GM12878 (cell line): ENCODE measurements around the gene SMIM38.
A peak's percentile ranks its signal among the peaks of the same experiment; 100 is the strongest.
"Not testable (repeated sequence)": the region's sequence is repeated elsewhere in the genome, so short reads cannot be mapped to it uniquely, and the experiment has no call there.

Experiments
- CTCF ChIP-seq, 3 experiments: IDR thresholded peaks in 2 of 3; conservative IDR thresholded peaks in 1 of 3; 2 replicates each; pipeline ENCODE4 v1.5.1; 2011; ENCODE audit warnings: low read depth in 3 of 3, low read length in 3 of 3, mild to moderate bottlenecking in 3 of 3, control low read depth in 2 of 3, moderate library complexity in 2 of 3, inconsistent platforms in 1 of 3, mixed read lengths in 1 of 3; ENCODE audit not compliant: control insufficient read depth in 2 of 3, insufficient read depth in 1 of 3; ENCODE audit errors: extremely low read depth in 1 of 3
- EED ChIP-seq: sonication (generic); IDR thresholded peaks from 2 replicates; pipeline ENCODE4 v1.6.1; 2016; ENCODE audit warnings: antibody characterized with exemption, low read depth
- NFYB ChIP-seq: IDR thresholded peaks from 2 replicates; pipeline ENCODE4 v1.6.1; 2011; ENCODE audit warnings: low read depth, mild to moderate bottlenecking, low read length, improper control_type of control experiment, moderate library complexity; ENCODE audit not compliant: insufficient read depth
- NRF1 ChIP-seq: conservative IDR thresholded peaks from 2 replicates; pipeline ENCODE4 v1.6.1; 2011; ENCODE audit warnings: mild to moderate bottlenecking, low read depth, low read length, improper control_type of control experiment
- TCF3 ChIP-seq: IDR thresholded peaks from 2 replicates; pipeline ENCODE4 v1.6.1; 2012; ENCODE audit warnings: low read depth, mild to moderate bottlenecking, low read length, borderline replicate concordance; ENCODE audit not compliant: insufficient read depth
- TF ChIP-seq, protein P1 (sequence below): fragments of 150-350 bp; IDR thresholded peaks from 2 replicates; pipeline ENCODE4 v1.6.1; 2016; ENCODE audit warnings: low read depth, low read length

DNA sequence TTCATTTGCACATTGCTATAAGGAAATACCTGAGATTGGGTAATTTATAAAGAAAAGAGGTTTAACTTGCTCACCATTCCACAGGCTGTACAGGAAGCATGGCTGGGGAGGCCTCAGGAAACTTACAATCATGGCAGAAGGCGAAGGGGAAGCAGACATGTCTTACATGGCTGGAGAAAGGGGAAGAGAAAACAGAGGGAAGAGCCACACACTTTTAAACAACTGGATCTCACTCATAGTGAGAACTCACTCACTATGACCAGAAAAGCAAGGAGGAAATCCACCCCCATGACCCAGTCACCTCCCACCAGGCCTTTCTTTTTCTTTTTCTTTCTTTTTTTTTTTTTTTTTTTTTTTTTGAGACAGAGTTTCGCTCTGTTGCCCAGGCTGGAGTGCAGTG is 21.6 kb upstream of the SMIM38 start:
- TF ChIP-seq CTCF (IDR thresholded peaks at IDR 0.05 in 2 of 3, conservative IDR thresholded peaks at IDR 0.05 in 1 of 3; ENCODE audit: control insufficient read depth in 2 of 3, extremely low read depth in 1 of 3, insufficient read depth in 1 of 3, low read depth in 3 of 3, low read length in 3 of 3); TCF3; NFYB; NRF1: not testable (repeated sequence)
- TF ChIP-seq, protein P1, sequence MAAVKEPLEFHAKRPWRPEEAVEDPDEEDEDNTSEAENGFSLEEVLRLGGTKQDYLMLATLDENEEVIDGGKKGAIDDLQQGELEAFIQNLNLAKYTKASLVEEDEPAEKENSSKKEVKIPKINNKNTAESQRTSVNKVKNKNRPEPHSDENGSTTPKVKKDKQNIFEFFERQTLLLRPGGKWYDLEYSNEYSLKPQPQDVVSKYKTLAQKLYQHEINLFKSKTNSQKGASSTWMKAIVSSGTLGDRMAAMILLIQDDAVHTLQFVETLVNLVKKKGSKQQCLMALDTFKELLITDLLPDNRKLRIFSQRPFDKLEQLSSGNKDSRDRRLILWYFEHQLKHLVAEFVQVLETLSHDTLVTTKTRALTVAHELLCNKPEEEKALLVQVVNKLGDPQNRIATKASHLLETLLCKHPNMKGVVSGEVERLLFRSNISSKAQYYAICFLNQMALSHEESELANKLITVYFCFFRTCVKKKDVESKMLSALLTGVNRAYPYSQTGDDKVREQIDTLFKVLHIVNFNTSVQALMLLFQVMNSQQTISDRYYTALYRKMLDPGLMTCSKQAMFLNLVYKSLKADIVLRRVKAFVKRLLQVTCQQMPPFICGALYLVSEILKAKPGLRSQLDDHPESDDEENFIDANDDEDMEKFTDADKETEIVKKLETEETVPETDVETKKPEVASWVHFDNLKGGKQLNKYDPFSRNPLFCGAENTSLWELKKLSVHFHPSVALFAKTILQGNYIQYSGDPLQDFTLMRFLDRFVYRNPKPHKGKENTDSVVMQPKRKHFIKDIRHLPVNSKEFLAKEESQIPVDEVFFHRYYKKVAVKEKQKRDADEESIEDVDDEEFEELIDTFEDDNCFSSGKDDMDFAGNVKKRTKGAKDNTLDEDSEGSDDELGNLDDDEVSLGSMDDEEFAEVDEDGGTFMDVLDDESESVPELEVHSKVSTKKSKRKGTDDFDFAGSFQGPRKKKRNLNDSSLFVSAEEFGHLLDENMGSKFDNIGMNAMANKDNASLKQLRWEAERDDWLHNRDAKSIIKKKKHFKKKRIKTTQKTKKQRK: not testable (repeated sequence)
- TF ChIP-seq EED: peak; percentile 90
